ENCODE measurements around the gene CD48. TPM values are rescaled to one million over a fixed set of nuclear protein-coding genes. Genes with fewer than 3 reads are reported as not detected.

The CD48 gene
- total RNA-seq, 1 experiment from 2014 or later = 0.20 TPM

GRCh38 chr1:160647329-160647720 is 64.3 kb downstream of the CD48 start:
- DNase-seq (ENCODE audit: low read depth, low spot score) (no peak), ATAC-seq (no peak)
- intact Hi-C loops (cut with micrococcal nuclease) = no loop called here
- Histone ChIP-seq H3K9me2 (ENCODE audit: insufficient read depth) (no peaks in the 10 kb centered on the region), H3K4me3 (replicated peaks in 1 of 2; ENCODE audit: low read depth in 1 of 2, low read length in 2 of 2) (no peak overlapping the region), H3K4me2 (ENCODE audit: low read length) (no peak overlapping the region), H3K27ac (ENCODE audit: low read depth, low read length) (no peak overlapping the region), H3K9me3 (ENCODE audit: control insufficient read depth in 1 of 2, insufficient read depth in 1 of 2, low read depth in 1 of 2, low read length in 2 of 2) (no peaks in the 10 kb centered on the region), H3K27me3 (ENCODE audit: insufficient read depth, low read length) (no peaks in the 10 kb centered on the region), H2AFZ (ENCODE audit: low read depth, low read length, poor library complexity, severe bottlenecking) (no peak overlapping the region), H3K79me2 (ENCODE audit: insufficient read depth, low read length) (no peaks in the 10 kb centered on the region), H3K36me3 (ENCODE audit: control insufficient read depth in 1 of 2, insufficient read depth in 2 of 2, low read length in 2 of 2) (no peaks in the 10 kb centered on the region), H3K4me1 (ENCODE audit: control insufficient read depth in 1 of 2, insufficient read depth in 2 of 2, low read length in 2 of 2) (no peaks in the 10 kb centered on the region), H3K9ac (ENCODE audit: low read length) (no peak overlapping the region), H4K20me1 (ENCODE audit: insufficient read depth) (no peaks in the 10 kb centered on the region)
- CTCF ChIA-PET = interaction anchor here (1.5 kb wide), 1 partner anchor 454 kb away, joined by 4 read pairs; no protein-coding TSS in a partner anchor
- TF ChIP-seq RAD21 (IDR thresholded peaks at IDR 0.05; ENCODE audit: low read depth) (no peak), ATF3 (IDR thresholded peaks at IDR 0.05) (no peak), ZFX (IDR thresholded peaks at IDR 0.05) (no peak), JUND (IDR thresholded peaks at IDR 0.05) (no peak), ZBTB33 (IDR thresholded peaks at IDR 0.05; ENCODE audit: extremely low read depth, insufficient replicate concordance, low read length) (no peak), ZNF274 (IDR thresholded peaks at IDR 0.05; ENCODE audit: low read depth, low read length) (no peak), EGR1 (IDR thresholded peaks at IDR 0.05; ENCODE audit: low read depth) (no peak), CBX3 (IDR thresholded peaks at IDR 0.05; ENCODE audit: low read depth) (no peak), SP1 (IDR thresholded peaks at IDR 0.05; ENCODE audit: low read depth) (no peak), CEBPB (IDR thresholded peaks at IDR 0.05; ENCODE audit: low read depth) (no peak), CTCF (IDR thresholded peaks at IDR 0.05 in 2 of 3, conservative IDR thresholded peaks at IDR 0.05 in 1 of 3; ENCODE audit: borderline replicate concordance in 1 of 3, insufficient read depth in 1 of 3, low read depth in 2 of 3, low read length in 2 of 3) (no peak)
- POLR2A ChIA-PET = no interaction called here
- RAD21 ChIA-PET (ENCODE audit: low non-redundant PET in 1 of 2, low total read pairs in 2 of 2, uncharacterized antibody in 2 of 2, unreplicated experiment in 2 of 2) = no interaction called here
- BruUV-seq (replicated peaks) = no TSS peak
